ENCODE data around the gene CAPZB.

The CAPZB gene

DNA sequence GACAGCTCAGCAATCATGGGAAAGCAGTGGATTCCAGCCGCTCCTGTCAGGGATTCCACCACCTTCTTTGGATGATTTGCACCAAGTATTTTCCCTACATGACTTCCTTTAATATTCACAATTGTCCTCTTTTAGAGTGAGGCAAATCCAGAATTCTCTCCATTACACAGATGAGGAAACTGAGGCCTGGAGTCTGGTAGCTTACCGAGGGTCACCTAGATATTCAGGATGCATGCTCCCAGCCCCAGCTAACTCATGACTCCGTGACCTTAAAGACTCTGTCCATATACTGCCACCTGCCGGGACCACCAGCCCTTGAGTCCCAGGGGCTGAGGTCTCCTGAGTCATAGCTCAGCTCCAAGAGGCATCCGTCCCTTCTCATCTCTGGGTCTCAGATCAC, 80.6 kb downstream of the CAPZB start:
- DNase-seq = no peak

DNA sequence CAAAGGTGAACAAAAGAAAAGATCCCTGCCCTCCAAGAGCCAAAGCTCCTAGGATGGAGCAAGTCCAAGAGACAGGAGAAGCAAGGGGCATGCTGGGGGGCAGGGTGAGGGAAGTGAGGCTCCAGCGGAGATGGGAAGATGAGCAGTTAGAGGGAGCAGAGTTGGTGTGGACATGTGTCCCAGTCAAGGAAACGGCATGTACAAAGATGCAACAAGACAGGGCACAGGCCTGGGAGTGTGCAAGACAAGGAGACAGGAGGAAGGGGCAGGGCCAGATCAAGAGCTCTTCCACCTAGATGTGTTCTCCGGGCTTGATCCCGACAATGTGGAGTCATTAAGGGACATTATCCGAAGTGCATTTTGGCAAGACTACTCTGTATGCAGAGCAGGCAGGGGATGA, 82.1 kb downstream of the CAPZB start:
- DNase-seq = no peak

DNA sequence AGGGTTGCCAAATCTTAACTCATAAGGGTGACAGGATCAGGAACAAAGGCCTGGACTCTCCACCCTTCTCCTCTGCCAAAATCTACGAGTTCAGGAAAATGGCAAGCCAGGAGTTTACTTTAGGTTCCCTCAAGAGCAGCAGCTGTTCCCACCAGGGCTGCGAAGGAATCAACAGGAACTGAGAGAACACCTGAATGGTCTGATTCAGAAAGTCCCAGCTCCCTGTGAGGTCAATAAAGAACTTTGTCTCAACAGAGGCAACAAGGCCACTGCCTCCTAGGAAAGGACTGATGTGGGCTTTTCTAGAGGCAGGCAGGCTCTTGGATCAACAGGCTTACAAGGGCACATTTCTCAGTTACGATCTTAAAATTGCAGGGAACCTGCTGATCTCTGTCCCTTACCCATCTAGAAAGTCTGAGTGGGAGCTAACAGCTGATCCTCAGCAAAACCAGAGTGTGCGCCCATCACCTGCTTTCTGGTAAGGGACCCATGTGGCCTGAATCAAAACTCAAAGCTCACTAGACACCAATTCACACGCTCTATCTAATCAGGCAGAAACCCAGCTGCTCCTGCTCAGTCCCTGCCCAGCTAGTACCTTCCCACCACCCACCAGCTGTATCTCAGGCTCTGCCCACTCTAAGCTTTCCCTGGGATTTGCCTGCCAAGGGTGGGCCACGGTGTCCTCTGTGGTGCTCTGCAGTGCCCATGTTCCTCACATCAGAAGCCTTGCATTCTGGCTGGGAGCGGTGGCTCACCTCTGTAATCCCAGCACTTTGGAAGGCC, 83.1 kb downstream of the CAPZB start:
- no peak for DNase-seq

DNA sequence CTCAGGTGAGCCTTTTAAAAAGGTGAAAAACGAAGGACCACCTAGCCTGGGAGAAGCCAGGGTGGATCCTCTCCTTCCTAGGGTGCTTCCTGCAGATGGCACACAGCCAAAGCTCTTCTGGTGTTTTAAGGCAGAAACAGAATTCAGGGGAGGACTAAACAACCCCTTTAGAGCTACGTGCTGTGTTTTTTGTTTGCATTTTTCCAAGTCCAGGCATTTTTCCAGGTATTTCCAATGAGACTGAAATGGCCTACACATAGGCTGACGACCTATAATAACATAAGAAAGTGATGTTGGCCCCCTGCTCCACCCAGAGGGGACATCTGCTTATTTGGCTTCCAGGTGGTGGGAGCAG, 83.8 kb downstream of the CAPZB start:
- DNase-seq = no peak

DNA sequence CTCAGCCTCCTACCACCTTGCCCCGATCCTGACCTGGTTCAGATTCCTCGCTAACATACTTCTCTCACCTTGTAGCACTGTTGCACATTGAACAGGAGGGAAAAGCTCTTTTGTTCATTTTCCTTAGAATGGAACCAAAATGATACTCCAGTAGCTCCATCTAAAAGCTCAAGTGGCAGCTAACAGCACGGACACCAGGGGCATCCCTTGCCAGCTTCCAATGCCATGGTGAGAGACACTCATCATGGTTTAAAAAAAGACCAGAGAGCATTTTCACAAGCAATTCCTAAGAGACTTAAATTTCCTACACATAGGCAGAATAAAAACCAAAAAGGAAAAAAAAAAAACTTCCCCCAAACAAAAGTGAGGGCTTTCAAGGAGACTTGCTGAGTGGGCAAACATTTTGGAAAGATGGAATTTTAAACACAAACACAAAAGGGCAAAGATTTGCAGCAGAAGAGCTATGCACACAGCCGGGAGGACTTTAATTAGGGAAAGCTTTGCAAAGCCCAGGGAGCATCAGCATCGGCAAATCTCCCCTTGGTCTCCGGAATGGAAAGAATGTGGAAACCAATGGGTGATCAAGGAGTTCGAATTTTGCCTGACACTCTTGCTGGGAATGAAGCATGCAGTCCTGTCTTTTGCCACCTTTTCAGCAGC, 84.3 kb downstream of the CAPZB start:
- no peak for DNase-seq

DNA sequence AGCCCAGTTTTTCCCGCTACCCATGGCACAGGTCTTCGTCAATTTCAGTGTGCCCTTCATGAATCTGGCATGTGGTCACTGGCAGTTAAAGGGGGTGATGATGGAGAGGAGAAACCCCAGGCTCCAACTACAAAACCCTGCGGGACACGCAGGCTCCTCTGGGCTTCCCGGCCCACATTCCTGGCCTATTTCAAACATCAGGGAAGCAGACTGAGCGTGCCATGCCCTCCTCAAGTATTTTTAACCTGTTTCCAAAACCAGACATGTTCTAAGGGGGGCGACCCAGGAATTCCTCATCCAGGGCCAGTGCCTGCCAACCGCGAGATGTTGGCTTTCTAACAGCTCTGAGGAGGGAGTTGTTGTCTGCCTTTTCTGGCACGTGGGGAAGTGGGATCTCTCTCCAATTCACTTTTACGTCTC, 85.1 kb downstream of the CAPZB start:
- DNase-seq = no peak

DNA sequence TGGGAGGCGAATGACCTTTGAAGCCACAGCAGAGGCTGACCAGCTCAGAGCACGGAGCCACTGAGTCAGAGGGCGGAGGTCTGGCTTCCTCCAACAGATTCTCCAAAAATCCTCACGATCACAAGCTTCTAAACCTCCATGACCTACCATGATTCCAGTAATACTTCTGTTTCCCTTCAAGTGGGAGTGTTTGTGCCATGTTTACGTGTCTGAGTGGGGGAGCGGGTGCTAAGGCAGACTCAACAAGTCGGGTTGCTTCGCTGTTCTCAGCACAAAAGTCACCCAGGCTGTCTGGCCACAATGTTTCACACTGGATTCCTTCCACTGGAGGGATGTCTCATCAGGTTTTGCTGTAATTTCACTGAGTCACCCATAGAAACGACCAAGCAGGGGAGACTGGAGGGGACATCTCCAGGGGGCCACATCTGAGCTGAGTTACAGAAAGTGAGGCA, 87.0 kb downstream of the CAPZB start:
- peak; percentile 32 for DNase-seq

DNA sequence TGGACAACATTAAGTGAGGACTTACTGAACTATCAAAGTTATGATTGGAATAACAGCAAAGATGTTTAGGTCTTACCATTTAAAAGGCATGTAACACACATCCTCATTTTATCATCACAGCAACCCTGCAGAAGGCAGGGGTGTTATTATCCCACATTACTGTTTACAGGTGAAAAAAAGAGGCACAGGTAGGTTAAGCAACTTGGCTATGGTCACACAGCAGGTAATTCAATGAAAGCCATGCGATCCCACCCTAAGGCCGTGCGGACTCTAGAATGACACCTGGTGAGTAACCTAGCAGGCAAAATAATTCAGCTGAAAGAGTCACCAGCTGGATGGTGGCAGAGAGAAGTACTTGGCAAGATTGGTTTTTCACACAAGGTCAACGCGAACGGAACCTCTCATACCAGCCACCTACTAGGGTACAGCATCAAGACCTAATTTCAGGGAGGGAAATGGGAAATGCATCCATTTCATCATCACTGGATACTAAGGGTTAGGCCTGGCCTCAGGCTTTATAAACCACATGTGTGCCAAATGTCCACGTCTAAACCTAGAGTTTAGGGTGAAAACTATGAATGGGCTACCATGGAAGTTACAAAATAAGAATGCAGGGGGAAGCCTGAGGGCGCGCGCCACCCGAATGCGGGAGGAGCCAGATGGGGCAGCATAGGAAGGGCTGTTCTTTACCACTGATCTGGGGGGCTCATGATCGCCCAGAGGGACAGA, 88.0 kb downstream of the CAPZB start:
- no peak for DNase-seq

DNA sequence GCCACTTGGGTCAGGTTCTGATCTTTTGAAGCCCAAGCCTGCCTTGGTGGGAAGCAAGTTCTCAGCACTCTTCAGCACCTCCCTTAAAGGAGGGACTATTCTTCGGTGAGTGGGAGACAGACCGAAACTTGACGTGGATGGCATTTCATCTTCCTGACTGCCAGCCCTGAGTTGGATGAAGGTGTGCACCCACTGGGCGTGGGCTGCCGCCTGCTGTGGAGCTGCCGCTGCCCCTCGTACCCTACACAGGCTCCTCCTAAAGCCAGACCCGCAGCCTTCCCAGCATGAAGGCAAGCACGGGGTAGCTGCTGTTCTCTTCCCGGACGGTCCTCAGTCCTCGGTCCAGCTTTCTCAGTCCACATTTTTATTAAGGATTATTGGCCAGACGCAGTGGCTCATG, 89.1 kb downstream of the CAPZB start:
- DNase-seq = no peak

DNA sequence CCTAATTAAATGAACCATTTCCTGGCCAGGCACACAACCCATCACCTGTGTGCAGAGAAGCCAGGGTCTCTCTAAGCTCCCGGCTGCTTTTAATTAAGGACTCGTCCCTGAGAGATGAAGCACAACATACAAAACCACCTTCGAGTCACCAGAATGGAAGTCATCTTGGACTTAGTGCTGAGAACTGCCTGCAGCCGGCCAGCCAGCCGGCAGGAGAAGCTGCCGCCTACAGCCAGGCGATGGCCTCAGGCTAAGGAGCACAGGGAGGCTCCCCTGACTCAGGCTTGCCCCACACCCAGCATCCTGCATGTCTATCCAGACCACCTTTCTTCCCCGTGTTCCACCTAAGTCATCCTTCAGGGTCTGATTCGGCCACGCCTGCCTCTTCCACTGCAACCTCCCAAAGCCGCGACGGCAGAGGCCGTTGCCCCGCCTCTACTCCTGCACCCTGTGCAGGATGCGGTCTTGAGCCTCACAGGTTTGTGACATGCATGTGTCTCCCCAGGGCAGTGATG, 89.6 kb downstream of the CAPZB start:
- no peak for DNase-seq

DNA sequence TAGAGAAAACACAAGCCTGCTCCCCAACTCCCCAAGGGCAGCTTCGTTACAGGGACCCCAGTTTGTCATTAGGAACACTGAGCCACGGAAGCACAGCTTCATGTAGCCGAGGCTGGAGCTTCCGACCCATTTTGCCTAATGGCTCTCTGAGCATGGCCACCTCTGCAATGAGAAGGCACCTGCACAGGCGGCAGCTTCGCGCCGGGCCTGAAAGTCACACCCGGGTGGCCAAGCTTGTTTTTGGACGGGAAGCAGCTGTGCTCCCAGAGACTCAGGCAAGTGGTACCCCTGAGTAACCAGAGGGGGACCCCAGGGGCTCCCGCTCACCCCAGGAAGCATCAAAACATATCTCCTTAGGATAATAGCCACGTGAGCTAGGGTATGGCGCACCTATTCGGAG, 92.3 kb downstream of the CAPZB start:
- DNase-seq = no peak

DNA sequence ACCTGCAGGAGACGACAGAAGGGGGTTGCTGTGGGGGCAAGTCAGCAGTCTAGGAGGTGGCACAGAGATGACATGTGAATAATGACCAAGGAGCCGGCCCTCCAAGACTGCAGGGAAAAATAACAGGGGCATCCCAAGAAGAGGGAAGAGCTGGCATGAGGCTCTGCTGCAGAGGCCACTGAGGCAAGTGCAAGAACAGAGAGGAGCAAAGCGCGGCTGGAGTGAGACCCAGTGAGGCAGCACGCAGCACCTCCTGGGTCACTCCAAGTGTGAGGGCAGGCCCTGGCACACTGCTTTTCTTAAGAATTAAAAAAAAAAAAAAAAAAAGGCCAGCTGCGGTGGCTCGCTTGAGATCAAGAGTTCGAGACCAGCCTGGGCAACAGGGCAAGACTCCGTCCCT, 93.1 kb downstream of the CAPZB start:
- no peak for DNase-seq

DNA sequence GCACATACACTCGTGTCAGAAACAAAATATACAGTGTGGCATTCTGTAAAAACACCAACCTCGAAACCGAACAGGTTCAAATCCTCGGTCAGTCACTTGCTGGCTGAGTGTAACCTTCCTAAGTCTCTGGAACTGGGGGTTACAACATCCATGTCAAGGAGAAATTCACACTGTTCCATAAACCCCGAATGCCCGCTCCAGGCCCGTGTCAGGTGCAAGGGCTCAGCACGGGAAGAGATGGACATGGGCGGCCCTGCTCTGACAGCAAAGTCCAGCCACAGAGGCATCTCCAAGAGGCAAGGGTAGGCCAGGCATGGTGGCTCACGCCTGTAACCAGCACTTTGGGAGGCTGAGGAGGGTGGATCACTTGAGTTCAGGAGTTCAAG, 93.8 kb downstream of the CAPZB start:
- DNase-seq = no peak

DNA sequence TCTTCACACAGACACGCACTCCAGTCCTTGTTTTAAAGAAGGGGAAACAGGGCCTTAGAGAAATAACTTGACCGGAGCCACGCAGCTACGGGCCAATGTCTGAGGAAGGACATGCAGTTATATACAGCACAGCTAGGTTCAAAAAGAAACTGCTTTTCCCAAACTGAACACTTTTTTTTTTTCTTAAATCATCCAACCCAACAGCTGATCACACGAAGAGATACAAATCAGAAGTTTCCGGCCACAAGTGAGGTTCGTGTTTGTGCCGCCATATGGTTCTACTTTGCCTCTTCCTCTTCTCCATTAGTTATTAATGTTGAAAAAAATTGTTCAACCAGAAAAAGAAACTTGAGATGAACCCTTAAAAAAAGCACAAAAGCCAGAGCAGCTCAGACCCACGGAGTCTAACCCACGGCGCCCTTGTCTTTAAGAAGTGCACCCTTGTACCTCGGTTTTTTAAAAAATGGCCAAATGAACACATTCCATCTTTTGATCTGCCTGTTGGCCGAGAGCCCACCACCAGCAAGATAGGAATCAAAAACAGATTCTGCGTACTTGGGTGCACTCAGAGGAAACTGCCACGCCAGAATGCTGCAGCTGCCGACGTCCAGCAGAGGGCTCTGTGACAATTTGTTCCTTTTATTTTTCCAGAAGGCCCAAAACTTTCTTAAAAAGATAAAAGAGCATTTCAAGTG, 94.3 kb downstream of the CAPZB start:
- DNase-seq = peak; percentile 53

DNA sequence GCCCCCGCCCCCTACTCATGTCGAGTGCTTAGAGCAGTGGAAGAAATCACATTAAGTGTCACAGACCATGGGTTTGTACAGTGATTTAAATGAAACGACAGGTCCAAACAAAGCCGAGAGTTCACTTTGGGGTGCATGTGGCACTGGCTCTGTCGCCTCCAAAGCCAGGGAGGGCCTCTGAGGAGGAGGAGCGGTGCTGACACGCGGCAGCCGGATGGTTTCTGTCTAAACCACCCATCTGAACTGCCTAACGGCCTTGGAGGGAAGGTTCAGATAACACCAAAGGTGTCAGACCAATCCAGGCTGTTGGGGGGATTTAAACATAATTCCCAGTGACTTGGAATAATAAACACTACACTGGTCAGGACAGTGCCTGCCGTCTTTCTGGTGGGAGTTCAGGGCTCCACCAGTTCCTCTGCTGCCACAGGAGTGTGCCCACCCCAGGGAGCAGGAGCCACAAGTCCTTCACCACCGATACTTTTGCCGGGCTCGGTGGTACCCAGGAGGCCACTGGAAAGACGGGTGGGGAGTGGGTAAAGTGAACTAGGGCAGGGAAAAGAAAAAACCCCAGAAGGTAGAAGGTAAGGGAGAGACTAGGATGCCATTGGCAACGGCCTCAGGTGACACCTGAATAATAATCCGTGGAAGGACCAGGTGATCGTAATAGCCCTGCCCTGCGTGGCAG, 95.0 kb downstream of the CAPZB start:
- DNase-seq = no peak

DNA sequence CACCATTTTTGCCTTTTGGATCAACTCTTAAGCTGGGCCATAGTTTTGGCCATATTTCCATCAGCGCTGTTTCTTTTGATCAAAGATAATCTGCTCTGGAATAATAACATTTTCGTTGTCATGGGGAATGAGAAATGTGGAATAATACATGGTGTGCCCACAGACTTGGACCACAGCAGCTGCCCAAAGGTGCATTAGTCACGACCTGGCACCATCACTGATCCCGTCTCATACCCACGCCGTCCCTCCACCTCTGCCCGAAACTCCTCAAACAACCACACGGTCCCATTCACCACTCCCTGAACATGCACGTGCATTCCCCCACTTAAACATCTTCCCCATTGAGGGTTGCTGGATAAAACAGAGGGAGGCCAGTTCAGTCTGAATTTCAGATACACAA, 96.4 kb downstream of the CAPZB start:
- no peak for DNase-seq

DNA sequence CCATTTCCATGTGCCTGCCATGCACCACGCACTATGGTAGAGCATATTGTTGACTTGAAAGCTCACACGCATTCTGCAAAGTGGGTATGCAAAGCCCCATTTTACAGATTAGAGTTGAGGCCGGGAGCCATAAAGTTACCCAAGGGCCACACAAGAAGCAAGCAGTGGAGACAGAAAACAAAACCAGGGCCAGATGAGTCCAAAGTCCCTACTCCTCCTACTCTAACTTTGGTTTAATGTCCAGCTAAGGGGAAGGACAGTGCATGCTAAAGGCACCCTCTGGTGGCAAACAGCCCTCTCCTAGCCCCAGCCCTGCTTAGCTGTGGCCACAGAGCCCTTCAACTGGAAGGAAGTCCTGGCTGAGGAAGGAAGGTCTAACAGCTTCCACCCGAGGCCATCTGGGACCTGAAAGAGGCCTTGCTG, 98.3 kb downstream of the CAPZB start:
- no peak for DNase-seq

DNA sequence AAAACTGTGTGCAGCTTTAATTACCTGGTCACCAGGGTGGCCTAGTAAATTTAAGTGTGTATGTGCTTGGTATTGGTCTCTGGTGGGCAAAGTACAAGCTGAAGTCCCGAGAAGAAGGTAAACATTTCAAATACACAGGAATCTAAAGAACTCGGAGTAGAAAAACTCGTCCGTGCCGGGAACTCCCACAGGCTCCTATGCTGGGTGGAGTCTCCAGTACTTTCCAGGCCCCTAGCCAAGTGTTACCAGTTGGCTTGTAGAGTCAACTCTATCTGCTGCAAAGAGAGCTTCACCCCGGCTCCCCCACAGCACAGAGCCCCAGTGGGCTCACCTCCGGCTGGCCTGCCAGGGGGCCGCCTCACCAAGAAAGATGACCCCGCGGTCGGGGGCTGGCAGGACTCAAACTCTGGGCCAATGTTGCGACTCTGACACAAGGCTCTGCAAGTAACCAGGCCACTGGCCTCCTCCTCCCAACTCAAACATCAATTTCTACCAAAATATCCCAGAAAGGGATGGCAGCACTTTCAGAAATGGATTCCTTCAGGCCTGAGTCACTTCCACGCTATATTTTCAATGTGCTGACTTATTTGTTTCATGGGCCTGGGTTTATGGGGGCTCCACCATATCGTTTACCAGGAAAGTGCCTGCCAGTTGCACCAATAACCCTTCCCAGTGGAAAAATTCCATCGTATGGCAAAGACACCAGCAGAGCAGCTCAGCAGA, 99.3 kb downstream of the CAPZB start:
- DNase-seq = no peak

DNA sequence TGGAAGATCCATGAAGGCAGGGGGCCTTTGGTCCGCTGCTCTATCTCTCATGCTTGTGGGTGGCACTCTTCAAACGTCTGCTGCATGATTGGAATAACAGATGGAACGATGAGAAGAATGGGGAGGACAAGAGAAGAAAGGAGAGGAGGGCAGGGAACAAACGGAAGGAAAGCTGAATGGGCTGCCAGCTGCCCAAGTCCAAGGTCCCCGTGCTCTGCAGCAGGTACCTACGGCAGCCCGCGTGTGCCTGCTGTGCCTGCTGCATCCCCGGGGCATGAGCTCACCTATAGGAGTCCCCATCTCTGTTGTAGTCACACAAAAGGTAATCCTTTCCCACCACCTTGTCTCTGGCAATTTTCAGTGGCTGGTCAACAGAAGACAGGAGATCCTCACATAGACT, 100.1 kb downstream of the CAPZB start:
- DNase-seq = no peak

DNA sequence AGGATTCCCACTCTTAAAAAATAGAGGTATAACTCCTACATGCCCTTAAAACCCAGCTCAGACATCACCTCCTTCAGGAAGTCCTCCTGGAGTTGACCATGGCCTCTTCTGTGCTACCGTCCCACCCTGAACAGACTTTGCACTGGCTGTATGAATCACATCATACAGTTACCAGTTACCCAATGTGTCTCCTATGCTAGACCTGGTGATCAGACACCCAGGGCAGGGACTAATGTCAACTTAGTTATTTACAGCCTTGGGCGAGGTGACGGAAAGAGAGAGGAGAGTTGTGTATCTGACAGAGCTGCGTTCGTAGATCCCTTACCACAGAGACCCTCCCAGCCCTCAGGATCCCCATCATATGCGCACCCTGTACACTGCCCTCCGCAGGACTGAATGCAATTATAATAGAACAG, 100.6 kb downstream of the CAPZB start:
- DNase-seq = no peak

DNA sequence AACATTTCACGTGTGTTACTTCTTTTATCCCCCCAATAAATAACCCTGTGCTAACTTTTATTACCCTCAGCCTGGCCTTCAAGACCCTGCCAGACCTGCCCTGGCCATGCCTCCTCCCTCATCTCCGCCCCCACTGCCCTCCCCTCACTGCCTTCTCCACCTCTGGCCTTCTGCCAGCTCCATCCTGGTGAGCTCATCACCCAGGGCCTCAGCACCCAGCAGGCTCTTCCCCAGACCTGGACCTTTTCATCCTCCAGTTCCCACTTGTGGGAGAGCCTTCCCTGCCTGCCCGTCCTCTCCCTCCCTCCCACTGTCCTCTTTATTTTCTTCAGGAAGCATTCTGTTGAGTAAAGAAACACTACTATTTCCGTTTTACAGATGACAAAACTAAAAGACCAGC, 101.2 kb downstream of the CAPZB start:
- no peak for DNase-seq

DNA sequence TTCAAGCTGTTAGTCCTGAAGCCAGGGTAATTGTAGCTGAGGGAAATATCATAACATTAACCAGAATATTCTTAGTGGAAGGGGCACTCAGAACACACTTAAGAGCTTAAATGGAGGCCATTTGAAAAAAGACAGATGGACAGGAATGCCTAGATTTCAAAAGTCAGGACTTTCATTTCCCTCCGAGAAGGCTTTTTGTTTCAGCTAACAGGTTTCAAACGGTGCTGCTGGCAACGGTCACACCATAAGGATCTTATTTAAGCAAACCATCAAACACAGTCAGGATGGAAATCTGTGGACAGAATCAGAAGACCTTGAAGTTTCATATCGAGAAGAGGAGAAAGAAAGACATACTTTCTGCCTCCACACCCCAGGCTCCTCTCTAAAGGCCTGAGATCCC, 103.1 kb downstream of the CAPZB start:
- DNase-seq = no peak

Data from stimulated activated naive CD4-positive, alpha-beta T cell treated with Interleukin-2 at 50 U/mL for 16 hours (primary cell).